ENCODE results near the gene FAM184B. TPM values are rescaled to one million over a fixed set of nuclear protein-coding genes. Genes with fewer than 3 reads are reported as not detected.

The FAM184B gene
- polyA plus RNA-seq (2013, experiment 1 of 2), result not detected
- not detected for polyA plus RNA-seq (2013, experiment 2 of 2)

DNA sequence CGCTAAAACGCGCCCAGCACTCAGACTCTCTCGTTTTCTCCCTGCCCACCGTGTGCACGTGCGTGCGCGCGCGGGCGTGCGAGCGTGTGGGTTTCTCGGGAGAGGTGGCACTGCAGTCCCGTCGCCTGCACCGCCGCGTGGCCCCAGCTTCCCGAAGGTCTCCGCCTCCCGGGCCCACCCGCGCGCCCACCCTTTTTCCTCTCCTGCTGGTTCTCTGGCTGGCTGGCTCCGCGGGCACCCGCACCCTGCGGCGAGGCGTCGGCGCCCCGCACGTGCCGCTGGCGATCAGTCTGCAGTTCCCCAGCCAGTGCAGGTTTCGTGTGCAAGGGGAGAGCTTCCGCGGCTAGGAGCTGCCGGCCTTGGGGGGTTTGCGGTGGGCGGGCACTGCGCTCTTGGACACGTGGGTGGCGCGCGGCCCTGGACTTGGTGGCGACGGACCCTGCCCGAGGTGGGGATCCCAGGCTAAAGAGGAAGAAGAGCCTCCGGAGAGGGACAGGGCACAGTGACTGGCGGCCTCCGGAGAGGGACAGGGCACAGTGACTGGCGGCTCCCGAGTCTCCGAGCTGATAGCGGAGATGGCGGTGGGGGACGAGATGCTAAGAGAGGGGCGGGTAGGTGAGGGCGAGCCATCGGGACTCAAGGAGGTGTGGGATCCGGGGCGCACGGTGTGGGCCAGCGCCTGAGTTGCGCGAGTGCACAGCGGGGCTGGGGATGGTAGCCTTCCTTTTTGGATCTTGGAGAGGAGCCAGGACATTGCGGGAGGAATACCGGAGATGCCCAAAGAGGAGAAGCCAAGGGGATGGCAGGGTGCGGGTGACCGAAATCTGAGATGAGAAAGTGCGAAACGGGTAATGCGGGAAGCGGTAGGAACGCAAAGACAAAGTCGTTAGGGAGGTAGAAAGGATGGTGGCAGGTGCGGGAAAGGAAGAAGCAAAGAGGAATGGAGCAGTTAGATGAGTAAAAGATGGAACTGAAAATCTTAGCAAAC is at the start of gene FAM184B:
TSS of gene FAM184B (minus strand) at position 322 of the 988 bp plus-strand sequence. CDS start 322 bp downstream, outside the sequence.
- no peaks in the 10 kb centered on the region for H3K9me3 ChIP-seq (ENCODE audit: control insufficient read depth, low read length)
- no peaks in the 10 kb centered on the region for H3K36me3 ChIP-seq (ENCODE audit: control insufficient read depth, insufficient read depth, low read length)
- H3K4me1 ChIP-seq (ENCODE audit: control insufficient read depth, insufficient read depth, low read length, poor library complexity, severe bottlenecking), result peaks cover 2% of the 10 kb centered on the region
- H3K27ac ChIP-seq (ENCODE audit: low read depth, low read length, severe bottlenecking), result no peak within 1 kb of the TSS
- 3 to 4% methylated on average over 50 to 80 of the region's 82 CpGs for WGBS, 2 experiments (ENCODE audit: insufficient coverage in 2 of 2)
- peak within 1 kb of the TSS; percentile 29 for H3K4me3 ChIP-seq (ENCODE audit: extremely low read depth, insufficient read depth, low read length, poor library complexity, severe bottlenecking)

DNA sequence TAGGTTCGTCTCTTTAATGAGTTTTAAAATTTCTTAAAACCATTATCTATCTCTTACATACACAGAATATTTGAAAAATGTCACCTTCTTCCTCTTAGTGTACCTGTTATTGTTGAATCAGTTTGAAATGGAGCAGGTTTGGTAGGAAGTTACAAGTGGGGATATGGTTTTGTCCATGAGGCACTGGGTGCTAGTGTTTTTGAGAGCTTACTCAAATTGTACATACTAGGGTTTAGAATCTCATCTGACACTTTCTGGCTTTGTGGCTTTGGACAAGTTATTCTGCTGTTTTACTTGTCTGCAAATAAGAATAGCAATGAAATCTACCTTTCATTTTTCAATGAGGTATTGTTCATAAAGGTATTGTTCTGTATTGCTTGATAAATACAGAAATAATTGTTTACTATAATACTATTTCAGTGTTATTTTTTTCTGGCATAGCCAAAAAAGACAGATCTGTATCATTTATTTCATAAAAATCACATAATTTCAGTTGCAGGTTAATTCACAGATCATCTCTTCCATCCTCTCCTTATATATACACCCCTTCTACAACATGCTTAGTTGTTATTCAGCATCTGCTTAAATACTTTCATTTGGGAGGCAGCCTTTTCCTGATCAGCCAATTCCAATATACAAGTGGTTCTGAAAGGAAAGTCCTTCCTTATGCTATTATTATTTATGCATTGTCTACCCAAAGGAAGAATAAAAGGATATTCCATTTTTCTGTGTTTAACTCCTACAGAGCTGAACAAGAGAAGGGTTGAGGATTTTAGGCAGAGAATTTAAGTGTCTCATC is 42.6 kb upstream of the FAM184B start:
- no peaks in the 10 kb centered on the region for H3K9me3 ChIP-seq (ENCODE audit: control insufficient read depth, low read length)
- no peak overlapping the region for H3K4me3 ChIP-seq (ENCODE audit: extremely low read depth, insufficient read depth, low read length, poor library complexity, severe bottlenecking)
- H3K4me1 ChIP-seq (ENCODE audit: control insufficient read depth, insufficient read depth, low read length, poor library complexity, severe bottlenecking), result no peaks in the 10 kb centered on the region
- no CpG with 5 or more reads among the region's 1 CpG for WGBS, 2 experiments (ENCODE audit: insufficient coverage in 2 of 2)
- H3K36me3 ChIP-seq (ENCODE audit: control insufficient read depth, insufficient read depth, low read length), result peaks cover 48% of the 10 kb centered on the region
- no peak overlapping the region for H3K27ac ChIP-seq (ENCODE audit: low read depth, low read length, severe bottlenecking)

DNA sequence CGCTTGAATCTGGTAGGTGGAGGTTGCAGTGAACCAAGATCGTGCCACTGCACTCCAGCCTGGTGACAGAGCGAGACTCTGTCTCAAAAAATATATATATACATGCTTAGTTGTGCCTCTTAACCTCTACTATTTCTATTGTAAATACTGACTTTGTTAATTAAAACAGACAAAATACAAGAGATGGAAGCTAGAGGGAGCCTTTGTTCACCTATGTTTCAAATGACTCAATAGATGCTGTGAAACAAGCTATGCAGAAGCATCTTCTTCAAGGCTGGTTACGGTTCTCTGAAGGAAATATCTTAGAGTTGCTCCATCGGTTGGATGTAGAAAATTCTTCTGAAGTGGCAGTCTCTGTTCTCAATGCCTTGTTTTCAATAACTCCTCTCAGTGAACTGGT is 35.6 kb upstream of the FAM184B start:
- 100% methylated on average over 2 to 3 of the region's 5 CpGs for WGBS, 2 experiments (ENCODE audit: insufficient coverage in 2 of 2)
- Histone ChIP-seq H3K27ac (ENCODE audit: low read depth, low read length, severe bottlenecking) (no peak overlapping the region), H3K36me3 (ENCODE audit: control insufficient read depth, insufficient read depth, low read length) (peaks cover 48% of the 10 kb centered on the region), H3K9me3 (ENCODE audit: control insufficient read depth, low read length) (no peaks in the 10 kb centered on the region), H3K4me1 (ENCODE audit: control insufficient read depth, insufficient read depth, low read length, poor library complexity, severe bottlenecking) (no peaks in the 10 kb centered on the region), H3K4me3 (ENCODE audit: extremely low read depth, insufficient read depth, low read length, poor library complexity, severe bottlenecking) (no peak overlapping the region)

DNA sequence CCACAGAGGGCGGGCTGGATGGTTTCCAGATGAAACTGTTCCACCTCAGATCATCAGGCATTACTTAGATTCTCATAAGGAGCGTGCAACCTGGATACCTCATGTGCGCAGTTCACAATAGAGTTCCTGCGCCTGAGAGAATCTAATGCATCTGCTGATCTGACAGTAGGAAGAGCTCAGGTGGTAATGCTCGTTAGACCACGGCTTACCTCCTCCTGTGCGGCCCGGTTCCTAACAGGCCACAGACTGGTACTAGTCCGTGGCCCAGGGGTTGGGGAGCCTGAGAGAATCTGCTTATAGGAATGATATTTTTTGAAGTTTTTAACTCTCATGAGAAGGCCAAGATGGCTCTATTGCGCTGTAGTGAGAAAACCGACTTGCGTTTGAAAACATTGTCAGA is 34.7 kb upstream of the FAM184B start:
- H3K27ac ChIP-seq (ENCODE audit: low read depth, low read length, severe bottlenecking), result no peak overlapping the region
- 91 to 99% methylated on average over 10 to 11 of the region's 12 CpGs for WGBS, 2 experiments (ENCODE audit: insufficient coverage in 2 of 2)
- no peaks in the 10 kb centered on the region for H3K9me3 ChIP-seq (ENCODE audit: control insufficient read depth, low read length)
- H3K4me1 ChIP-seq (ENCODE audit: control insufficient read depth, insufficient read depth, low read length, poor library complexity, severe bottlenecking), result no peaks in the 10 kb centered on the region
- no peak overlapping the region for H3K4me3 ChIP-seq (ENCODE audit: extremely low read depth, insufficient read depth, low read length, poor library complexity, severe bottlenecking)
- H3K36me3 ChIP-seq (ENCODE audit: control insufficient read depth, insufficient read depth, low read length), result peaks cover 48% of the 10 kb centered on the region

DNA sequence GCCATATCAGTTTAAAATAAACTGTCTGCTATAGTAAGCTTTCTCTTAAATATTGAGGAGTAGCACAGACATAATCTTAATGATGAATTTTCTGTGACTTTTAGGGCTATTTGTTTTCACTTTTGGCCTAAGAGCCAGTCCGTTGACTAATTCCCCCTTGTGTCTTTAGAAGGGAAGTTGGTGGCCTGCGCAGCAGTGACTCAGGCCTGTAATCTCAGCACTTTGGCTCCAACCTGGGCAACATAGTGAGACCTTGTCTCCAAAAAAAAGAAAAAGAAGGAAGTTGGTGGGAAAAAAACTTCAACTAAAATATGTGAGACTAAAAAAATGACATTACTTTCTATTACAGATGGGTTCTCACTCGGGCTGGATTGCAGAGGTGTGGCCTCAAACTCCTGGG is 32.7 kb upstream of the FAM184B start:
- Histone ChIP-seq H3K4me1 (ENCODE audit: control insufficient read depth, insufficient read depth, low read length, poor library complexity, severe bottlenecking) (no peaks in the 10 kb centered on the region), H3K4me3 (ENCODE audit: extremely low read depth, insufficient read depth, low read length, poor library complexity, severe bottlenecking) (no peak overlapping the region), H3K27ac (ENCODE audit: low read depth, low read length, severe bottlenecking) (no peak overlapping the region), H3K36me3 (ENCODE audit: control insufficient read depth, insufficient read depth, low read length) (peaks cover 42% of the 10 kb centered on the region), H3K9me3 (ENCODE audit: control insufficient read depth, low read length) (no peaks in the 10 kb centered on the region)
- WGBS, 2 experiments (ENCODE audit: insufficient coverage in 2 of 2), result 90 to 100% methylated on average over 1 to 2 of the region's 3 CpGs

DNA sequence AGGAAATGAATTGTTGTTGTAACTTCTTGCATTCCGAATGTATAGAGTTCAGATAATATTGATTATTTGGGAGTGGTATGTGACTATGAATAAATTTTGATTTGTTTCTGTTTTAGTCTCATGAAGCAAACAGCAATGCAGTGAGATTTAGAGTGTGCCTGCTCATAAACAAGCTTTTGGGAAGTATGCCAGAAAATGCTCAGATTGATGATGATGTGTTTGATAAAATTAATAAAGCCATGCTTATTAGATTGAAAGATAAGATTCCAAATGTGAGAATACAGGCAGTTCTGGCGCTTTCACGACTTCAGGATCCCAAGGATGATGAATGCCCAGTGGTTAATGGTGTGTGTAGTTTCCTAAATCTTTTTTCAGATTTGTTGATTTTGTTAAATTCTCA is 31.4 kb upstream of the FAM184B start:
- H3K4me3 ChIP-seq (ENCODE audit: extremely low read depth, insufficient read depth, low read length, poor library complexity, severe bottlenecking), result peak overlapping the region; percentile 87

DNA sequence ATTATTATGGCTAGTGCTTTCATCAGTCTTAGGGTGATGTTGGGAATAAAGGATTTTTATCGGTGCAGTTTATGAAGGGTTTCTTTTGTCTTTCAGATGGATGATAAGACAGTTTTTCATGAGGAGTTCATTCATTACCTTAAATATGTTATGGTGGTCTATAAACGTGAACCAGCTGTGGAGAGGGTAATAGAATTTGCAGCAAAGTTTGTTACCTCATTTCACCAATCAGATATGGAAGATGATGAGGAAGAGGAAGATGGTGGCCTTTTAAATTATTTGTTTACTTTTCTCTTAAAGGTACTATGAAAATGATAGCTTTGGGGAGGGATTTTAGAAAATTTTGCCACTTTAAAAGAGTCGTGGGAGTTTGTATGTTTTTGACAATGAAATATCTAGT is 30.7 kb upstream of the FAM184B start:
- H3K27ac ChIP-seq (ENCODE audit: low read depth, low read length, severe bottlenecking), result no peak overlapping the region
- H3K4me3 ChIP-seq (ENCODE audit: extremely low read depth, insufficient read depth, low read length, poor library complexity, severe bottlenecking), result peak overlapping the region; percentile 87
- WGBS, 2 experiments (ENCODE audit: insufficient coverage in 2 of 2), result 29% methylated on average over 1 of the region's 3 CpGs; no CpG with 5 or more reads in 1 of the 2 experiments
- no peaks in the 10 kb centered on the region for H3K9me3 ChIP-seq (ENCODE audit: control insufficient read depth, low read length)
- H3K36me3 ChIP-seq (ENCODE audit: control insufficient read depth, insufficient read depth, low read length), result peaks cover 38% of the 10 kb centered on the region
- no peaks in the 10 kb centered on the region for H3K4me1 ChIP-seq (ENCODE audit: control insufficient read depth, insufficient read depth, low read length, poor library complexity, severe bottlenecking)

More for the DNA sequence above, 31.4 kb upstream of the FAM184B start:
- Histone ChIP-seq H3K9me3 (ENCODE audit: control insufficient read depth, low read length) (no peaks in the 10 kb centered on the region), H3K4me1 (ENCODE audit: control insufficient read depth, insufficient read depth, low read length, poor library complexity, severe bottlenecking) (no peaks in the 10 kb centered on the region), H3K27ac (ENCODE audit: low read depth, low read length, severe bottlenecking) (no peak overlapping the region), H3K36me3 (ENCODE audit: control insufficient read depth, insufficient read depth, low read length) (peaks cover 36% of the 10 kb centered on the region)
- WGBS, 2 experiments (ENCODE audit: insufficient coverage in 2 of 2), result 50 to 83% methylated on average over 1 to 3 of the region's 3 CpGs

DNA sequence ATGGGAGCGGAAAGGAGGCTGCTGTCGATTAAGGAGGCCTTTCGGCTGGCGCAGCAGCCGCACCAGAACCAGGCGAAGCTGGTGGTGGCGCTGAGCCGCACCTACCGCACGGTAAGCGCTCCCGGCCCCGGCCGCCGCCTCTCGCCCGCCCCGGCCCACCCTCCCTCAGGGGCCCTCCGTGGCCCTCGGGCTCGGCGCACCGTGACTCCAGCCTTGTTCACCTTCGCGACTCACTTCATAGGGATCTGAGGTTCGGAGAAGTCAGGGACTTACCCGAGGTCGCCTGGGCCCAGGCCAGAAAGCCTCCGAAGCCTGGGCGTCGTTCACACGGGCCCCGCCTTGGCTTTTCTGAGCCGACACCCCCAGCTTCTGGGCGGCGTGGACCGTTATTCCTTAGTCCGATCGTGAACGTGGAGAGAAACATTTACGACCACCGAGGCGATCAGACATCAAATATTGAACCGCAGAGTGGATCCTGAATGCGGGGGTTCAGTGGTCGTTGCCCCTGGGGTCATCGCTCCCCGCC is 29.7 kb upstream of the FAM184B start:
- H3K27ac ChIP-seq (ENCODE audit: low read depth, low read length, severe bottlenecking), result no peak overlapping the region
- 0% methylated on average over 33 to 45 of the region's 48 CpGs for WGBS, 2 experiments (ENCODE audit: insufficient coverage in 2 of 2)
- peaks cover 28% of the 10 kb centered on the region for H3K36me3 ChIP-seq (ENCODE audit: control insufficient read depth, insufficient read depth, low read length)
- peak overlapping the region; percentile 87 for H3K4me3 ChIP-seq (ENCODE audit: extremely low read depth, insufficient read depth, low read length, poor library complexity, severe bottlenecking)
- no peaks in the 10 kb centered on the region for H3K4me1 ChIP-seq (ENCODE audit: control insufficient read depth, insufficient read depth, low read length, poor library complexity, severe bottlenecking)
- no peaks in the 10 kb centered on the region for H3K9me3 ChIP-seq (ENCODE audit: control insufficient read depth, low read length)

DNA sequence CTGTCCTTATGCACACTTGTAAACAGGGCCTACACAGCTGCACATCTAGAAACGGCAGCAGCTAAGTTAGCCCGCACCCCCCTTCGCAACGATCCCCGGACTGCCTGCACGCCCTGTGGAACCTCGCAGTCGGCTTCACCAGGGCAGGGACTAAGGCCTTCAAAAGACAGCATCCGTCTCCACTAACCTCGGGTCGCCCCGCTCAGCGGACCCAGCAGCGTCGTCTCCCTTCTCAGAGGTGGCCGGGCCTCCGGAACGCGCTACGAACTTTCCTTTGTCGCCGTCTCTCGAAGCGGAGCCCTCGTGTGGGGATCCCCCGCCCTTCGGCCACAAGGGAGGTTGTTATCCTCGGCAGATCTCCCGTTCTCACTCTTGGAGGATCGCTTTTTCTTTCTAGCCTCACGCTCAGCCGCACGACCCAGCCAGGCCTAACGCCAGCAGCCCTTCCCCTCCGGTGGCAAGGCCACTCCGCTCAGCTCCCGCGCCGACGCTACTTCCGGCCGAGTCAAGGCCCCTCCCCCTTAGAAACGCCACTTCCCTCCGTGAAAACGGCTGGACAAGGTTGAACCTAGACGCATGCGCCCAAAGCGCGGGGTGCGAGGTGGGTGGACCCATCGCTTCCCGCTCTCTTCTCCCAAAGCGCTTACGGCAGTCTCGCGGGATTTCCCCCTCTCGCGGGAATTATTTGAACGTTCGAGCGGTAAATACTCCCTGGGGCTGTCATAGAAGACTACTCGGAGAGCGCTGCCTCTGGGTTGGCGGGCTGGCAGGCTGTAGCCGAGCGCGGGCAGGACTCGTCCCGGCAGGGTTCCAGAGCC is 29.0 kb upstream of the FAM184B start, which contains the start of the genes DCAF16 and NCAPG:
TSS of gene DCAF16 (minus strand) at position 498 of the 818 bp plus-strand sequence. CDS start 6,616 bp downstream, outside the sequence.
TSS of gene NCAPG (plus strand) at position 720 of the 818 bp plus-strand sequence. CDS start 99 bp downstream, outside the sequence.
- H3K9me3 ChIP-seq (ENCODE audit: control insufficient read depth, low read length), result no peaks in the 10 kb centered on the region
- H3K27ac ChIP-seq (ENCODE audit: low read depth, low read length, severe bottlenecking), result peak within 1 kb of the TSS; percentile 94
- H3K4me1 ChIP-seq (ENCODE audit: control insufficient read depth, insufficient read depth, low read length, poor library complexity, severe bottlenecking), result no peaks in the 10 kb centered on the region
- 0% methylated on average over 60 to 66 of the region's 69 CpGs for WGBS, 2 experiments (ENCODE audit: insufficient coverage in 2 of 2)
- peaks cover 21% of the 10 kb centered on the region for H3K36me3 ChIP-seq (ENCODE audit: control insufficient read depth, insufficient read depth, low read length)
- H3K4me3 ChIP-seq (ENCODE audit: extremely low read depth, insufficient read depth, low read length, poor library complexity, severe bottlenecking), result peak within 1 kb of the TSS; percentile 87
